HepG2 (cell line): ENCODE measurements around the gene FLT3LG. TPM values are rescaled to one million over a fixed set of nuclear protein-coding genes. Genes with fewer than 3 reads are reported as not detected.
A peak's percentile ranks its signal among the peaks of the same experiment; 100 is the strongest.

Source experiments
- AHR ChIP-seq: IDR thresholded peaks from 2 replicates; pipeline ENCODE4 v1.6.1; 2018; ENCODE audit warnings: missing genetic modification reagents, missing compliant biosample characterization
- ARID2 ChIP-seq: sonication (generic); formaldehyde crosslinking; IDR thresholded peaks from 2 replicates; pipeline ENCODE4 v1.8.1; 2022; ENCODE audit warnings: mild to moderate bottlenecking, missing genetic modification reagents, borderline replicate concordance
- ATF6 ChIP-seq: sonication (generic); formaldehyde crosslinking; conservative IDR thresholded peaks from 2 replicates; pipeline ENCODE4 v1.4.0; 2020; ENCODE audit warnings: missing genetic modification reagents
- GLMP ChIP-seq: sonication (generic); formaldehyde crosslinking; IDR thresholded peaks from 2 replicates; pipeline ENCODE4 v1.9.0; 2021; ENCODE audit warnings: missing genetic modification reagents, mild to moderate bottlenecking, borderline replicate concordance
- HOMEZ ChIP-seq: IDR thresholded peaks from 2 replicates; pipeline ENCODE4 v1.6.1; 2016; ENCODE audit warnings: low read depth
- IRF9 ChIP-seq: sonication (generic); formaldehyde crosslinking; IDR thresholded peaks from 2 replicates; pipeline ENCODE4 v1.8.0; 2022; ENCODE audit warnings: missing genetic modification reagents, mild to moderate bottlenecking, borderline replicate concordance
- JUN ChIP-seq: sonication (generic); formaldehyde crosslinking; IDR thresholded peaks from 2 replicates; pipeline ENCODE4 v1.4.0; 2020; ENCODE audit warnings: mild to moderate bottlenecking, missing genetic modification reagents
- SIX4 ChIP-seq: sonication (generic); formaldehyde crosslinking; IDR thresholded peaks from 2 replicates; pipeline ENCODE4 v1.4.0; 2020; ENCODE audit warnings: missing genetic modification reagents
- SRSF4 ChIP-seq: fragments of 200-400 bp; formaldehyde crosslinking; IDR thresholded peaks from one replicate; pipeline ENCODE4 v1.6.1; 2018; ENCODE audit warnings: mild to moderate bottlenecking, low read depth, low read length, moderate library complexity; ENCODE audit not compliant: poor library complexity, severe bottlenecking
- SYNCRIP ChIP-seq: fragments of 200-400 bp; formaldehyde crosslinking; IDR thresholded peaks from 2 replicates; pipeline ENCODE4 v1.6.1; 2018; ENCODE audit warnings: mild to moderate bottlenecking, low read depth, low read length; ENCODE audit not compliant: insufficient read depth
- ZBTB7A ChIP-seq: sonication (generic); formaldehyde crosslinking; IDR thresholded peaks from 2 replicates; pipeline ENCODE4 v1.8.0; 2022; ENCODE audit warnings: mild to moderate bottlenecking, missing genetic modification reagents
- ZMYM2 ChIP-seq: sonication (generic); formaldehyde crosslinking; IDR thresholded peaks from 2 replicates; pipeline ENCODE4 v1.8.0; 2022; ENCODE audit warnings: mild to moderate bottlenecking, missing genetic modification reagents
- ZNF136 ChIP-seq: sonication (generic); formaldehyde crosslinking; IDR thresholded peaks from 2 replicates; pipeline ENCODE4 v1.8.1; 2022; ENCODE audit warnings: low read depth, mild to moderate bottlenecking, moderate library complexity, missing genetic modification reagents
- ZNF281 ChIP-seq: sonication (generic); formaldehyde crosslinking; IDR thresholded peaks from 2 replicates; pipeline ENCODE4 v1.4.0; 2020; ENCODE audit warnings: missing genetic modification reagents, borderline replicate concordance
- ZNF503 ChIP-seq: sonication (generic); formaldehyde crosslinking; IDR thresholded peaks from 2 replicates; pipeline ENCODE4 v1.4.0; 2020; ENCODE audit warnings: missing genetic modification reagents
- ZNF556 ChIP-seq: sonication (generic); formaldehyde crosslinking; IDR thresholded peaks from 2 replicates; pipeline ENCODE4 v1.4.0; 2020; ENCODE audit warnings: mild to moderate bottlenecking, missing genetic modification reagents, borderline replicate concordance
- ZNF616 ChIP-seq: sonication (generic); formaldehyde crosslinking; IDR thresholded peaks from 2 replicates; pipeline ENCODE4 v1.5.0; 2020; ENCODE audit warnings: low read depth, mild to moderate bottlenecking, missing genetic modification reagents
- polyA plus RNA-seq, 8 experiments: library from polyadenylated mRNA; depleted of rRNA in 3 of 8; stranded (reverse) in 7 of 8; unstranded in 1 of 8; fragments of >200 nt; fragmentation: Illumina TruSeq in 4 of 8; extraction: Trizol in 4 of 8; gene quantifications; 2 replicates each; pipeline versions ENCODE4 v1.2.1 to v1.2.3, GENCODE V29; 2011 to 2016; ENCODE audit warnings: low read depth in 4 of 8, missing spikeins in 1 of 8, mixed read lengths in 1 of 8; ENCODE audit not compliant: insufficient read depth in 1 of 8
- total RNA-seq, 5 experiments: library from RNA; depleted of rRNA; stranded (reverse); fragments of >200 nt; fragmentation: Illumina TruSeq; extraction: Trizol; gene quantifications; 2 replicates each; pipeline ENCODE4 v1.2.3, GENCODE V29; 2016; ENCODE audit warnings: low read depth in 1 of 5

Gene FLT3LG
- total and polyA plus RNA-seq, 2 of the 13 experiments (the other 11 are each of a cell fraction or from before 2014, with no cell fraction given): 1.5 to 2.6 TPM

- TF ChIP-seq ZNF281 (CRISPR knock-in tag) (no peak), ZMYM2 (CRISPR knock-in tag) (no peak), ARID2 (CRISPR knock-in tag) (no peak), IRF9 (CRISPR knock-in tag) (peak; percentile 37; the same call in 1 of the 2 replicates), AHR (CRISPR knock-in tag) (no peak), ZNF136 (0 out of 2 replicates have a peak, but pooled peaks have one; percentile 54), ZNF503 (CRISPR knock-in tag) (no peak), ATF6 (CRISPR knock-in tag) (no peak), ZNF616 (CRISPR knock-in tag) (no peak), HOMEZ (CRISPR knock-in tag) (no peak), SIX4 (CRISPR knock-in tag) (no peak), SYNCRIP (no peak), SRSF4 (no peak), ZBTB7A (CRISPR knock-in tag) (no peak), GLMP (no peak), JUN (CRISPR knock-in tag) (no peak), ZNF556 (CRISPR knock-in tag) (0 out of 2 replicates have a peak, but pooled peaks have one; percentile 64)
Measured at GRCh38 chr19:49443366-49444099, 30.5 kb upstream of the FLT3LG start (continued).
